NCI-H1105 treated with DMSO at 0.1 percent for 48 hours (cell line): ENCODE measurements around the gene FBXO9.
"Not testable (repeated sequence)": the region's sequence is repeated elsewhere in the genome, so short reads cannot be mapped to it uniquely, and the experiment has no call there.

Experiments
- DNase-seq: peaks from one replicate; lab custom pipeline; 2025; lab: John Stamatoyannopoulos, UW

The FBXO9 gene

GRCh38 chr6:53048431-53049195, 16.6 kb upstream of the FBXO9 start:
- DNase-seq = no peak

- no peak for DNase-seq
Observed at GRCh38 chr6:53049415-53049814, 15.8 kb upstream of the FBXO9 start.

DNA sequence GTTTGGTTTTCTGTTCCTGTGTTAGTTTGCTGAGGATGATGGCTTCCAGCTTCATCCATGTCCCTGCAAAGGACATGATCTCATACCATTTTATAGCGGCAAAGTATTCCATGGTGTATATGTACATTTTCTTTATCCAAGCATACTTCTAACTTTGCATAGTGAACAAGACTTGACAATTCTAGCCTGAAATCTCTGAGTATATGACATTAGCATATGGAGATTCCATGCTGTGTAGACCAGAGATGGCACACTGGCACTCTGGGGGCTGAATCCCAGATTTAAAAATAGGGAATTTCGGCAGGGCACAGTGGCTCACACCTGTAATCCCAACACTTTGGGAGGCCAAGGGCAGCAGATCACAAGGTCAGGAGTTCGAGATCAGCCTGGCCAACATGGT, 13.1 kb upstream of the FBXO9 start:
- DNase-seq = not testable (repeated sequence)

DNA sequence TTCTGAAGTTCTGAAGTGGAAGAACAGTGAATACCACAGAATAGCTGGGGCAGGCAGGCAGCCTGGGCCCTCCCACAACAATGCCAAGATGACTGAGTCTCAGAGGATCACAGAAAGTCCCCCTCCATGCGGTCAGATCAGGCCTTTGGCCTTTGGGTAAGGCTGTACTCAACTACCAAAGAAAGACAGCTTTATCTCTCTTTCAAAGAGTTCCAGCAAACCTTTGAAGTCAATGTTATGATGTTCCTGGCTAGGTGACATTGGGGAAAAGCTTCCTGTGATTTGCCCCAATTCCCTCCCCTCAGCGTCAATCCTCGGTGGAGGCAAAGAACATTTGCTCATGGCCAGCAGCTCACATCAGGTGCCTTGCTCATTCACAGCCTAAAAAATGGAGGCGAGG, 10.7 kb upstream of the FBXO9 start:
- DNase-seq = no peak

GRCh38 chr6:53055873-53056272, 9.3 kb upstream of the FBXO9 start:
- no peak for DNase-seq

- DNase-seq = no peak
Observed at GRCh38 chr6:53056273-53056672, 8.9 kb upstream of the FBXO9 start.

- DNase-seq = no peak
Observed at GRCh38 chr6:53058388-53059195, 6.6 kb upstream of the FBXO9 start.

GRCh38 chr6:53059648-53060589, 5.3 kb upstream of the FBXO9 start:
- DNase-seq = no peak

GRCh38 chr6:53062169-53062539, 3.0 kb upstream of the FBXO9 start:
- no peak for DNase-seq

DNA sequence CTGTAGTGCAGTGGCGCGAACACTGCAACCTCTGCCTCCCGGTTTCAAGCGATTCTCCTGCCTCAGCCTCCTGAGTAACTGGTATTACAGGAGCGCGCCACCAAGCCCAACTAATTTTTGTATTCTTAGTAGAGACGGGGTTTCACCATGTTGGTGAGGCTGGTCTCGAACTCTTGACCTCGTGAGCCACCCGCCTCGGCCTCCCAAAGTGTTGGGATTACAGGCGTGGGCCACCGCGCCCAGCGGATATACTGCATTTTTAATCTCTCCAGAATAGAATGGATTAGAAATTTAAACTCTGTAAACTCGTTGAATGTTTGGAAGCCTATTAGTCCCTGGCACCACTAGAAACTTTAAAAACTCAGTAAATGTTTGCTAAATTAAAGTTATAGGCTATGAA, 949 bp upstream of the FBXO9 start:
- DNase-seq = not testable (repeated sequence)

GRCh38 chr6:53064726-53065265, 408 bp upstream of the FBXO9 start:
- DNase-seq = peak; percentile 97

GRCh38 chr6:53066077-53066417, 843 bp downstream of the FBXO9 start:
- DNase-seq = no peak

GRCh38 chr6:53066874-53067706, 1.9 kb downstream of the FBXO9 start:
- no peak for DNase-seq

- no peak for DNase-seq
Observed at GRCh38 chr6:53067849-53068361, 2.7 kb downstream of the FBXO9 start.

DNA sequence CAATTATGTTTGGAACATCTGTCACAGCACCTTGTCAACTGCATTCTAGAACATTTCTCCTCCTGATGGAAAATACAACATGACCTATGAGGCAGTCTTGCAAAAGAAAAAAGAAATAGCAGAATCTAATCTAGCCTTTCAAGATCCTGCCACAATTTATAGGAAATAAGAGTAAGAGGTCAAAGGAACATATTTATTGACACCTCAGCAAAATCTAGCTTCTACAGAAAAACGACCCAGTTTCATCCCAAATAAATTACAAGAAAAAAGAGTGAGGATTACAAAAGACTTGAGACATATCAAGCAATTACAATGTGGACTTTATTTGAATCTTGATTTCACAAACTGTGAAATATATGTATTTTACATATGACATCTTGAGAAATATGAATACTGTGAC, 4.2 kb downstream of the FBXO9 start:
- DNase-seq = no peak

DNA sequence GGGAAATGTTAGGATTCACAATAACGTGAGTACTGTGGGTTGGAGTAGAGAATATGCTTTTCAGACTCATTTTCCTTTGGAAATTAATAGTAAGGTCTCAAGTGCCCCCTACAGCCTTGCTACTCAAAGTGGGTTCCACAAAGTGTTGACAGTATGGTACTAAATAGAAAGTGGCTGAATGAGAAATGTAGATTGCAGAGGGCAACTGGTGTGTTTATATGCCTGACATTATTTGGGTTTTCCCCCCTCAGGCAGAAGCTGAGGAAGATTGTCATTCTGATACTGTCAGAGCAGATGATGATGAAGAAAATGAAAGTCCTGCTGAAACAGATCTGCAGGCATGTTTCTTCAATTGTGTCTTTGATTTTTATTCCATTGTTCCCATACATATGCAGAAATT, 5.6 kb downstream of the FBXO9 start:
- DNase-seq = no peak

DNA sequence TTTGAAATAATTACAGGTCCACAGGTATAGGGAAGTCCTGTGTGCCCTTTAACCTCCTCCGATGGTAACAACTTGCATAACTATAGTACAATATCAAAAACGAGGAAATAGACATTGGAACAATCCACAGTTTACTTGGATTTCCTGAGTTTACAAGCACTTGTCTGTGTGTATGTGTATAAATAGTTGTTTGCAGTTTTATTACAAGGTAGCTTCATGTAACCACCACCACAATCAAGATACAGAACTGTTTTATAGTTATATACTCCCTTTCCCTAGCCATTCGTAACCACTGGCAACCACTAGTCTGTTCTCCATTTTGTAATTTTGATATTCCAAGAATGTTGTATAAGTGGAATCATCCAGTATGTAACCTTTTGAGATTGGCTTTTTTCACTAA, 9.1 kb downstream of the FBXO9 start:
- no peak for DNase-seq

DNA sequence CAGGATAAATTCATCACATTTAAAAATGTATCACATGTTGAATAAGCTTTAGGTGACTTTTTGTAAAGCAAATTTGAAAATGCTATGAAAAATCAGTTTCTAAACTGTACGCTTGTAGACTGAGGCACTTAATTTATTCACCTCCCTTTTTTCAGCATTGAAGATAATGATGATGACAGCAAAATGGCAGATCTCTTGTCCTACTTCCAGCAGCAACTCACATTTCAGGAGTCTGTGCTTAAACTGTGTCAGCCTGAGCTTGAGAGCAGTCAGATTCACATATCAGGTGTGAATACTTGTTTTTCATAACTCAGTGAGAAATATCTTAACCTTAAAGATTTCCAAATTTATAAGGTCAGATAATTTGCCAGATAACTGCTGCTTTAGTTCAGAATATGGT, 15.6 kb downstream of the FBXO9 start:
- DNase-seq = no peak

- DNase-seq = no peak
Observed at GRCh38 chr6:53086302-53086701, 21.1 kb downstream of the FBXO9 start.

- no peak for DNase-seq
Observed at GRCh38 chr6:53089948-53090347, 24.7 kb downstream of the FBXO9 start.

DNA sequence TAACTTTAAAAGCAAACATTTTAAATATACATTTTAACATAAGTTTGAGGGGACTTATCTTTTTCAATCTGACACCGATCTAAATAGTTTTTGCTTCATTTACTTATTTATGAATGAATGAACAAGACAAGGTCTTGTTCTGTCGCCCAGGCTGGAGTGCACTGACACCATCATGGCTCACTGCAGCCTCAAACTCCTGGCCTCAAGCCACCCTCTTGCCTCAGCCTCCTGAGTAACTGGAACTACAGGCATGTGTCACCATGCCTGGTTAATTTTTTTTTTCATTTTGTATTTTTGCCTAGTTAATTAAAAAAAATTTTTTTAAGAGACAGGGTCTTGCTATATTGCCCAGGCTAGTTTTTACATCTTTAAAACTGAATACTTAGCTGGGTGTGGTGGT, 25.4 kb downstream of the FBXO9 start:
- DNase-seq = no peak
